ENCODE data around the gene RTP3.

DNA sequence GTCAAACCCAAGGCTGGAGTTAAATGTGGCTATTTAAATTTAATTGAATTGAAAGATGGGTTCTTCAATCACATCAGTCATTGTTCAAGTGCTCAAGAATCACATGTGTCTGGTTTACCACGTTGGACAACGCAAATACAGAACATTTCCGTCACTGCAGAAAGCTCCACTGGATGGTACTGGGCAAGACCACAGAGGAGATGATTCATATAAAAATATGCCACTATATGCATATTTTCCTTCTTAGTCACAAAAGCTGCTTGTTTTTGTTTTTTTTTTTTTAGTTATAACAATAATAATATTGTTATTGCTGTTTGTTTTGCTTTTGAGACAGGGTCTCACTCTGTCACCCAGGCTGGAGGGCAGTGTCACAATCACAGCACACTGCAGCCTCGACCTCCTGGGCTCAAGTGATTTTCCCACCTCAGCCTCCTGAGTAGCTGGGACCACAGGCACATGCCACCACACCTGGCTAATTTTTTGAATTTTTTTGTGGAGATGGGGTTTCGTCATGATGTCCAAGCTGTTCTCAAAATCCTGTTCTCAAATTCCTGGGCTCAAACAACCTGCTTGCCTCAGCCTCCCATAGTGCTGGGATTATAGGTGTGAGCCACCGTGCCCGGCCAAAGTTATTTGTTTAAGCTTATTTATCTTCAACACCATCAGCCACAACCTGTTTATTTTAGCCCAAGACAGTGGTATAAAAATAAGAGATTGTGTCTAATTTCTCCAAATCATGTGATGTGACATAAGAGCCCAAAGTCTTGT lies 19.4 kb downstream of the RTP3 start:
- TF ChIP-seq, protein P1, sequence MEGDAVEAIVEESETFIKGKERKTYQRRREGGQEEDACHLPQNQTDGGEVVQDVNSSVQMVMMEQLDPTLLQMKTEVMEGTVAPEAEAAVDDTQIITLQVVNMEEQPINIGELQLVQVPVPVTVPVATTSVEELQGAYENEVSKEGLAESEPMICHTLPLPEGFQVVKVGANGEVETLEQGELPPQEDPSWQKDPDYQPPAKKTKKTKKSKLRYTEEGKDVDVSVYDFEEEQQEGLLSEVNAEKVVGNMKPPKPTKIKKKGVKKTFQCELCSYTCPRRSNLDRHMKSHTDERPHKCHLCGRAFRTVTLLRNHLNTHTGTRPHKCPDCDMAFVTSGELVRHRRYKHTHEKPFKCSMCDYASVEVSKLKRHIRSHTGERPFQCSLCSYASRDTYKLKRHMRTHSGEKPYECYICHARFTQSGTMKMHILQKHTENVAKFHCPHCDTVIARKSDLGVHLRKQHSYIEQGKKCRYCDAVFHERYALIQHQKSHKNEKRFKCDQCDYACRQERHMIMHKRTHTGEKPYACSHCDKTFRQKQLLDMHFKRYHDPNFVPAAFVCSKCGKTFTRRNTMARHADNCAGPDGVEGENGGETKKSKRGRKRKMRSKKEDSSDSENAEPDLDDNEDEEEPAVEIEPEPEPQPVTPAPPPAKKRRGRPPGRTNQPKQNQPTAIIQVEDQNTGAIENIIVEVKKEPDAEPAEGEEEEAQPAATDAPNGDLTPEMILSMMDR (IDR thresholded peaks at IDR 0.05; ENCODE audit: low read length) = no peak
- TF ChIP-seq EZH2phosphoT487 (IDR thresholded peaks at IDR 0.05; ENCODE audit: low read length) (no peak), EZH2 (optimal IDR thresholded peaks at IDR 0.05; ENCODE audit: low read depth, low read length) (no peak)

All from MM.1S (cell line).